ENCODE results near the gene SVEP1.

DNA sequence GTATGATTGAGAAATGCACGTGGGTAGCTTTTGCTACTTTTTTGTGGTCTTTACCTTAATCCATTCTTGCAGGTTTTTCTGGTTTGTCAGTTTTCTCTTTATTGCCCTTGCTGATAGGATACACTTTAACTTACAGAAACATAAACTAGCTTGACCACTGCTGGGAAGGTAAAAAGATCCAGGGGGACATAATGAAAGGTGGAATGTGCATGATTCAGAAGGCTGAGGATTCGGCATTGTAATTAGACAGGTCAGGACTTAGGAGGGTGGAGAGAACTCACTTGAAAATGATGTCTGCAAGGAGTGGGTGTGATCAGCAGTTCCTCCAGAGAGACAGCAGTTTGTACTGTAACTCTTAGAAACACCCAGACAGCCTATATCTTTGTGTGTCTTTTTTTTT lies 222.0 kb downstream of the SVEP1 start:
- TF ChIP-seq ARNT (IDR thresholded peaks at IDR 0.05) (no peak), HDGF (IDR thresholded peaks at IDR 0.05; ENCODE audit: borderline replicate concordance) (no peak), FOXK2 (IDR thresholded peaks at IDR 0.05) (no peak), FOXA1 (IDR thresholded peaks at IDR 0.05) (no peak), BHLHE40 (IDR thresholded peaks at IDR 0.05; ENCODE audit: borderline replicate concordance) (no peak), SP1 (IDR thresholded peaks at IDR 0.05) (no peak), L3MBTL2 (conservative IDR thresholded peaks at IDR 0.05) (no peak), ELF4 (IDR thresholded peaks at IDR 0.05) (no peak), LEF1 (IDR thresholded peaks at IDR 0.05; ENCODE audit: borderline replicate concordance) (no peak), SUZ12 (IDR thresholded peaks at IDR 0.05) (no peak), FOXM1 (IDR thresholded peaks at IDR 0.05; ENCODE audit: borderline replicate concordance) (no peak), TARDBP (IDR thresholded peaks at IDR 0.05) (no peak), NFRKB (IDR thresholded peaks at IDR 0.05) (no peak)
- TF ChIP-seq, protein P1, sequence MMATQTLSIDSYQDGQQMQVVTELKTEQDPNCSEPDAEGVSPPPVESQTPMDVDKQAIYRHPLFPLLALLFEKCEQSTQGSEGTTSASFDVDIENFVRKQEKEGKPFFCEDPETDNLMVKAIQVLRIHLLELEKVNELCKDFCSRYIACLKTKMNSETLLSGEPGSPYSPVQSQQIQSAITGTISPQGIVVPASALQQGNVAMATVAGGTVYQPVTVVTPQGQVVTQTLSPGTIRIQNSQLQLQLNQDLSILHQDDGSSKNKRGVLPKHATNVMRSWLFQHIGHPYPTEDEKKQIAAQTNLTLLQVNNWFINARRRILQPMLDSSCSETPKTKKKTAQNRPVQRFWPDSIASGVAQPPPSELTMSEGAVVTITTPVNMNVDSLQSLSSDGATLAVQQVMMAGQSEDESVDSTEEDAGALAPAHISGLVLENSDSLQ (IDR thresholded peaks at IDR 0.05) = no peak

Measured in HEK293T (cell line).